NB4 (cell line): ENCODE measurements around the gene PDE7B.

Source experiments
- DNase-seq: peaks from one replicate; pipeline ENCODE4 v3.0.0; 2010; ENCODE audit warnings: low read depth
- H3K4me3 ChIP-seq: one replicate; pipeline ENCODE4 v1.5.1; 2011; ENCODE audit warnings: mild to moderate bottlenecking, low read depth, low read length, moderate library complexity
- CTCF ChIP-seq: IDR thresholded peaks from one replicate; pipeline ENCODE4 v1.5.1; 2012; ENCODE audit warnings: low read depth, low read length
- MAX ChIP-seq: IDR thresholded peaks from 2 replicates; pipeline ENCODE4 v1.6.1; 2011; ENCODE audit warnings: low read depth, low read length
- MYC ChIP-seq: IDR thresholded peaks from 2 replicates; pipeline ENCODE4 v1.6.1; 2011; ENCODE audit warnings: low read depth, low read length
- POLR2A ChIP-seq: IDR thresholded peaks from 2 replicates; pipeline ENCODE4 v1.6.1; 2011; ENCODE audit warnings: mild to moderate bottlenecking; ENCODE audit not compliant: insufficient read length; ENCODE audit errors: extremely low read depth

Gene PDE7B

GRCh38 chr6:136072691-136073090, 221.2 kb downstream of the PDE7B start:
- no peak overlapping the region for H3K4me3 ChIP-seq
- TF ChIP-seq POLR2A (no peak), MYC (no peak), CTCF (no peak), MAX (no peak)
- no peak for DNase-seq

GRCh38 chr6:136073216-136073615, 221.7 kb downstream of the PDE7B start:
- no peak for DNase-seq
- no peak overlapping the region for H3K4me3 ChIP-seq
- TF ChIP-seq MAX (no peak), CTCF (no peak), MYC (no peak), POLR2A (no peak)

GRCh38 chr6:136076496-136076895, 225.0 kb downstream of the PDE7B start:
- H3K4me3 ChIP-seq, result no peak overlapping the region
- TF ChIP-seq MAX (no peak), CTCF (no peak), MYC (no peak), POLR2A (no peak)
- DNase-seq, result no peak

GRCh38 chr6:136077834-136078576, 226.5 kb downstream of the PDE7B start:
- H3K4me3 ChIP-seq, result no peak overlapping the region
- DNase-seq, result no peak
- TF ChIP-seq POLR2A, result no peak
- no peak for TF ChIP-seq MYC
- no peak for TF ChIP-seq MAX
- TF ChIP-seq CTCF, result no peak

GRCh38 chr6:136079701-136080565, 228.4 kb downstream of the PDE7B start:
- no peak overlapping the region for H3K4me3 ChIP-seq
- TF ChIP-seq MAX, result no peak
- no peak for TF ChIP-seq MYC
- no peak for TF ChIP-seq CTCF
- no peak for TF ChIP-seq POLR2A
- DNase-seq, result no peak
